GM18873 (cell line): ENCODE results near the gene MYO1B.
"Not testable (repeated sequence)": the region's sequence is repeated elsewhere in the genome, so short reads cannot be mapped to it uniquely, and the experiment has no call there.

ENCODE experiments used
- ATAC-seq: cut with Tn5 transposase; IDR thresholded peaks from one replicate; pipeline ENCODE4 v1.9.1; 2021; ENCODE audit warnings: mild to moderate bottlenecking, moderate library complexity, moderate number of reproducible peaks; ENCODE audit not compliant: unreplicated experiment, low FRiP score

MYO1B gene

DNA sequence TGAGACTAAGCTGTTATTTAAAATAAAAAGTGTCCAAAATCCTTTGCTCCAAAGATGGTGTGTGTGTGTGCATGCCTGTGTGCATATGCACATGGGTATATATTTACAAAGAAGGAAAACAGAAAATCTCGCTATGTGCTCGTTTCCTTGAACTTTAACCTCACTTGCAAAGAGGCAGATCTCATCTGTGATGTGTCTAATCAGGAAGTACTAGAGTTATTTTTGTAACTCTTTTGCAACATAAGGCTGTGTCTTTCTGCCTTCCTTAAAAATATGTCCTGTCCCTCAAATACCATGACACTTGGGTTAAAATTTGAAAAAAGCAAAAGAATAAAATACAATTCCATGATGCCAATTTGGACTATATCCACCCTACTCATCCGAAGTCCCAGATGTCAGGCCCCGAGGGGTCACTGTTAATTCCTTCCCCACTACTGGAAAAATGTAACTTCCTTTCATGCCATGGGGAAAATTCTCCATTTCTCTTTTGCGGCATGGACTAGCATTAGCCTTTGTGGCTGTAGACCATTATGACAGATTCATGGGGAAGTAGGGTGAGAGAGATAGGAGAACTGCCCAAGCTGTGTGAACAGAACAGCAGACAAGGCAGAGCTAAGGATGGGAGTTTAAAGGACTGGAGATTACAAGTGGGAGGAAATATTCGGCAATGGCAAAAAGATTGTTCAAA lies 191.3 kb downstream of the MYO1B start:
- ATAC-seq: no peak

DNA sequence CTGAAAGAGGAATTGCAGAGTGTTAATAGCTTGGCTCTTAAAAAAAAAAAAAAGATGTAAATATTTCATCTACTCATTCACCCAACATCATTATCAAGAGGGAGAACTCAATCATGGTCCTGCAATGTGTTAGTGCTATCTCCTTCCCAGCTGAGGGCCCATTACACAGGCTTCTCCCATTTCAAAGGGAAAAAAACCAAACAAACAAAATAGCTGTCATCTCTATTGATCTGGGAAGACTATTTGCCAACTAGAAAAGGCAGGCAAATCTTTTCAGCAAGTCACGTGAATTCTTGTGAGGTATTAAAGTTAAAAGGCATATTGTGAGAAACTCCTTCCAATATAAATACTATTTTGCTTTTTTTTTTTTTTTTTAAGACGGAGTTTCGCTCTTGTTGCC lies 194.3 kb downstream of the MYO1B start:
- no peak for ATAC-seq

DNA sequence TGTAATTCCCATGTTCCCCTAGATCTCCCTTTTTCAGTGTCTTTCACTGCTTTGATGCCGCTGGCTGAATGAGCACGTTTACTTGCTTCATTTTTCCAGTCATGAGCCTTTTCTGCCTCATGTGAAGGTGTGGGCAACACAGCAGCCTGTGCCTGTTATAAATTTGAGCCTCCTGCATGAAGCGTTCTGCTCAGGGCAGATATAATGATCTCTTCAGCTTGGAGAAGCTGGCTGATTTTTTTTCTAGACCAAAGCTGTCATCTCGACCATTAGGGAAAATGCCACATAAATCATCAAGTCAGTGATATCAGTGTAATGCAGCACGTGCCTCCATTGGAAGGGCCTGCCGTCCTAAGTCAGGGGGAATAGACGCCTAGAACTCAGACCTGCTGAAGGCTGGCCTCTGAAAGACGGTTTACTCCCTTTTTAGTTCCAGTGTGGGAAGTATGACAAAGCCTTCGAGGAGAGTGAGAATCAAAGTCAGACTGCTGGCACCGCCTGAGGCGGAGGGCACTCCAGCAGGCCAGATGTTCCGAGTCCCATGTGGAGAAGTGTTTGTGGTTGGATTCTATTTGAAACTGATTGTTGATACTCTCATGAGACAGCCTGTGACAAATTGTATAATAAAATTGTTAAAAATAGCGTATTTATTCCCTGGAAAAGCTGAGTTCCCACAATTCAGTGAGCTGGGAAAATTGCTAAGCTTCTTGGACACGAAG lies 196.5 kb downstream of the MYO1B start:
- no peak for ATAC-seq

DNA sequence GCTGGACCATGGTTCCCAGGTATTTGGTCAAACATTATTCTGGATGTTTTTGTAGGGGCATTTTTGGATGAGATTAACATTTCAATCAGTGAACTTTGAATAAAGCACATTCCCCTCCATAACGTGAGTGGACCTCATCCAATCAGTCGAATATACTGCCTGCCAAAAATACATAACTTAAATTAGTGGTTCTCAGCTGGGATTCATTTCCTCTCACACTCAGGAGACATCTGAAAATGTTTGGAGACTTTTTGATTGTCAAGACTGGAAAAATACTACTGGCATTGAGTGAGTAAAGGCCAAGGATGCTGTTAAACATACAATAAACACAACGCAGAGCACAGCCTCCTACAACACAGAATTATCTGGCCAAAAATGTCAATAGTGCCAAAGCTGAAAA lies 198.2 kb downstream of the MYO1B start:
- no peak for ATAC-seq

DNA sequence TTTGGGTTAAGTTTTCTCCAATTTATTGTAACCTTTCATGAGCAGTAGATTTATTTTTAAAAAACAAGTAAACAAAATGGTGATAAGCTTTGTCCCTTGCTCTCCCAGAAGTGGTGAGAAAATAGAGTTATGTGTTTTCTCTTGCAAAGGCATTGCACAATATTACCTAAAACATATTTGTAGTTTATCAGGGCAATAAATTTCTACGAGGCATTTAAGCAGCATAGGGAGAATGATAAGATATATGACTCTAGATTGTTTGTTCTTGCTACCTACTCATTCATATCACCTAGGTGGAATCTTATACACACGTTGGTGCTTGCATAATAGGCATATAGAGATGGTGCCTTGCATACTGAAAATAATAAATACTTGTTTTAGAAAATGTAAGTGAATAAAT lies 201.7 kb downstream of the MYO1B start:
- no peak for ATAC-seq

DNA sequence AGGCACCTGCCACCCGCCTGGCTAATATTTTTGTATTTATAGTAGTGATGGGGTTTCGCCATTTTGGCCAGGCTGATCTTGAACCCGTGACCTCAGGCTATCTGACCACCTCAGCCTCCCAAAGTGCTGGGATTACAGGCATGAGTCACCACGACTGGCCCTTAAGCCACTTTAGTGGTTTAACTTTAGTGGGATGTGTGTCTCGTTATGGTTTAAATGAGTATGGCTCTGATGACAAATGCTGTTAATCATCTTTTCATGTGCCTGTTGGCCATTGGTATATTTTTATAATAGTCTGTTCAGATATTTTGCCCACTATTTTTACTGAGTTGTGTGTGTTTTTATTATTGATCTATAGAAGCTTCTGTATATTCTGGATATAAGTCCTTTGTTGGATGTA lies 205.9 kb downstream of the MYO1B start:
- no peak for ATAC-seq

DNA sequence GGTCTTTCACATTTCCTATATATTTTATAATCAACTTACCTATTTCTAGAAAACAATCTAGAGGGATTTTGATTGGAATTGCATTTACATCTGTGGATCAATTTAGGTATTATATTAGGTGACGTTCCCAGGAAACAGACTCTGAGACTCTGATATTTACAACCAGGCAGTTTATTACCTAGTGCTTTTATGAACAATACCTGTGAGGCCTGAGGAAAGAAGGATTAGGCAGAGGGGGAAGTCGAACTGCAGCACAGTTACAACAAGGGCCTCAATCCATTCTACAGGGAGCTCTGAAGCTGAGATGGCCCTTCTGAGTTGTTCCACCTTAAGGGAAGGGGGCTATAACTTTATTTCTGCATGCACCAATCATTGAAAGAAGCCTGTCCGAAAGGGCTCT lies 206.9 kb downstream of the MYO1B start:
- ATAC-seq: no peak

DNA sequence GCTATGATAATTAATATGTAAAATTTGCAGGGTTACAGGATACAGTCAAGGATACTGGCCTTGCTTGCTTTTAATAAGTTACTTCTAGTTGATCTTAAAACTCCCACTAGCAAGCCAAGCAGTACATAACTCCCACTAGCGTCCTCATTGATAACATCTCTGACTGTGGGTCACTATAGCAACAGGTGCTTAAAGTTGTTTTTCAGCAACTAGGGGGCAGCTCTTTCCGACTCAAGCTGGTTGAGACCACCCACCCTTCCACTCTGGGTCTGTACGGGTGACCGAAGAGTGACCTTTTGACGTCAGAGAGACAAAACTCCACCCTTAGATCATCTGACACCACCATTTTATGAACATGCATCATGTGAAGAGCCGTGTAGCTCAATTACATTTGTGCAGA lies 208.6 kb downstream of the MYO1B start:
- no peak for ATAC-seq

DNA sequence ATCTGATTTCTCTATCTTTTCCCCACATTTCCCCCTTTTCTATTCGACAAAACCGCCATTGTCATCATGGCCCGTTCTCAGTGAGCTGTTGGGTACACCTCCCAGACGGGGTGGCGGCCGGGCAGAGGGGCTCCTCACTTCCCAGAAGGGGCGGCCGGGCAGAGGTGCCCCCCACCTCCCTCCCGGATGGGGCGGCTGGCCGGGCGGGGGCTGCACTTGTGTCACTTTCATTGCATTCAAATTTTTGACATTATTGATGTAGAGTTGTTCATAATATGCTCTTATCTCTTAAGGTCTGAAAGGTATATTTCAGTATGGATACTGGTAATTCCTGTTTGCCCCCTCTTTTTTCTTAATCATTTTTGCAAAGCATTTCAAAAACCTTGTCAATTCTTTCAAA lies 211.3 kb downstream of the MYO1B start:
- not testable (repeated sequence) for ATAC-seq

DNA sequence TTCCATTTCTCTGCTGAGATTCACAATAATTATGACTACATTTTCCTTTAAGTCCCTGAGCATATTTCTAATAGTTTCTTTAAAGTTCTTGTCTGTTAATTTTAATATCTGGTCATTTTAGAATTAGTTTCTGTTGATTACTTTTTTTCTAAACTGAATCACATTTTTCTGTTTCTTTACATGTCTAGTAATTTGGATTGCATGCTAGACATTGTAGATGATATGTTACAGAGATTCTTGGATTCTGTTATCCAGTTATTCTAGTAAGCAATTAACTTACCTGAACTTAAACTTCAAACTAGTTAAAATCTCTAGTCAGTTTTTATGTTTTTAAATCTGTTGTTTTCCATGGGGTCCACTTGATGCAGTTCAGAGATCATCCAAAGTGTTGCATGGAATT lies 214.0 kb downstream of the MYO1B start:
- no peak for ATAC-seq

DNA sequence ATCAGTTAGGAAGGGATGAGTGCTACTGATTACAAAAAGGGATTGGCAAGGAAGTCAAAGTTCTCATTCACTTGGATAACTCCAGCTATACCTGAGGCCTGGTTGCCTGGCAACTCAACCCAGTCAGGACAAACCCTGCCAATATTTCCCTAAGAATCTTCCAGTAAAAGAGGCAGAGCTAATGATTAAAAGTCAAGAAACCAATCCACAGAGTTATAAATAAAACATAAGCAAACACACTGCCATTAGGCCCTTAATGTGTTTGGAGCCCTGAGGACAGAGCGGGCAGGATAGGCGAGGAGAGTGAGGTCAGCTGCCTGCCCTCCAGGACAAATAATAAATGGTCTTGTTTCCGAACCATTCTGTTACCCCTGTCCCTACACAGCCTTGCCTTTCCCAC lies 217.2 kb downstream of the MYO1B start:
- no peak for ATAC-seq

DNA sequence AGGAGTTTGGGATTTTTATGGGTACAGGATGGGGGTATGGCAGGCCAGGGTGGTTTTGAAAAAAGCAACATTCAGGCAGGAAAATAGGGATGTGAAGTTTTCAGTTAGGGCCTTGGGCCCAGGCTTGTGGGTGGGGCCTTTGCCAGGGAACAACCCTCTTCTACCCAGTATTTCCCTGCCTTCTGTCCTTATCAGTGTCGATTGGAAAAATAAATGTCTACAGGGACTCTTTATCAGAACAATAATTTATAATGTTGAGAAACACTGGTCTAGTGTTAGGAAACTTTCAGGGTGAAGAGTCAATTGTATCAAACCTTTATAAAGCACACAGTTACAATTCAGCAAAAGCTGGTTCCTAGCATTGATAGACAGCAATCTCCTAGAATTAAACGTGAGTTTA lies 218.6 kb downstream of the MYO1B start:
- no peak for ATAC-seq

DNA sequence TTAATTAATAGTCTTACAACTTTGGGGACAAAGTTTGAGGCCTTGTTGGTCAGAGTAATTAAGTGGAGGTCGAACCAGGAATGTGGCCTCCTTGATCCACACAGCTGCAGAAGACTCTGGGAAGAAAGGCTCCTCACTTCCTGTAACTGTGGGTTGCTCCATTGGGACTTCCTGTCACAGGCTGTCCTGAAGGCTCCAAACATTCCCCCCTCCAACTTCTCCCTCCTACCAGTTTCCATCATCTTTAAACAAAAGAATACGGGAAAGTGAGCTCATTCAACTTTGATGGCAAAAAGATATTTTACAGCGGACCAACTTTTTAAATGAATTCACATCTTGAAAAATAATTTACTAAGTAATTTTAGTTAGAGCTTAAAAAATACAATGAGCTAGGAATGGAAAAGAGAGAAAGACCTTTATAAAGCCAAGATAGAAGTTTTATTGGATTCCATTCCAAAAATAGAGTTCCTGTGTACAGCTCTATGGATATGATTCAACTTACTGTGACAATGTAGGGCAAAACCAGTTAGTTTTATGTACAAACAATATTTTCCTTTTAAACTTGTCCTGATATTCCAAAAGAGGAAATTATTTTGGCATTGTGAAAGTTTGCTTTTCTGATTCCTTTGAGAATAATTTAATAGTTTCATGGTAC lies 220.7 kb downstream of the MYO1B start:
- no peak for ATAC-seq

DNA sequence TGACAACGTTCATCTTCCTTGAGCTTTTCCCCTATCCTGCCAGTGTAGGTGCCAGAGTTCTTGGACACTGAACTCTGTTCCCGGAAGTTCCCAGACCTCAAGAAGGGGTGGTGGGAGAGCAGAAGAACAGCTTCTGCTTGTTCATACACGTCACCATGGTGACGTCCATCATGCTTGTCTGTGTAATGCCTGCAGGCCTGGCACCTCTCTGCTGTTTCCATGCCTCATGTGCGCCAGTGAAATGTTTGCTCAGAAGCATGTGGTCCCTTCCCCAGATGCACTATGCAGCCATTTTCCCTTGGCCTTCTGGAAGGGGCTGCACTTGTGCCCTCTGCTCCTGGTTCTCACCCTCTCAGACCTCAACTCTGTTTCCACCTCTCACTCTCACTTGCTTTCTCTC lies 221.9 kb downstream of the MYO1B start:
- no peak for ATAC-seq

DNA sequence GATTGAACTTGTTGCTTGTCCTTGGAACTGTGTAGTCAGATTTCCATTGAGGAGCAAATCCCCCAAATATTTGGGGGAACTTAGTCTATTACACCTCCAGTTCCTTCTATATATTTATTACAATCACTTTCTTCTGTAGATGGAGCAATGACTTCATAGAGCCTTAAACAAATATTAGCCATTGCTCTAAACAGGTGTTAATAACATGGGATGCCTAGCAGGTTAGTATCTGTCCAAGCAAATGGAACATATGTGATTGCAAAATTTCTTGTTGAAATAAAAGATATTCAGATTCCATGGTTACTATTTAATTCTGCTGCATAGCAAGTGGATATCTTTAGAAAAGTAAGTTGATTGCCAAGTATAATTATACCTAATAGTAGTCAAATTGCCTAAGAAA lies 225.1 kb downstream of the MYO1B start:
- no peak for ATAC-seq

DNA sequence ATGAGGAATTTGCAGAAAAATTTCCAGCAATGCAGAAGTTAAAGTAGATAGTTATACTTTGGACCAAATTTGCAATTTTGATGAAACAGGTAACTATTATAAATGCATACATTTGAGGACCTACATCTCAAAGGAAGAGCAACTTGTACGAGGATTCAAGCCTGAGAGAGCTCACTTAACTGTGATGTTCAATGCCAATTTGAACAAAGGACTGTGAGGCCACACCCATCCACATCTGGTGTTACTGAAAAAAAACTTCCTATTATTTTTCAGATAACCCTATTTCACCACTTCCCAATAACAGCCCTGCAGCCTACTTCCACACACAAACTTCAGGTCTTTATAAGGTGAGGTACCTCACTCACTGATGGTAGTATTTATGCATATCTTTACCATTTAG lies 229.3 kb downstream of the MYO1B start:
- ATAC-seq: no peak
